Measurements from ENCODE around the gene SDF2L1. TPM values are rescaled to one million over a fixed set of nuclear protein-coding genes. Genes with fewer than 3 reads are reported as not detected.
"Not testable (repeated sequence)": the region's sequence is repeated elsewhere in the genome, so short reads cannot be mapped to it uniquely, and the experiment has no call there.

SDF2L1 gene
- total and polyA plus RNA-seq, 2 donors (not counting 3 experiments of a cell fraction or from before 2014, with no cell fraction given) = 66.7 to 79.5 TPM

DNA sequence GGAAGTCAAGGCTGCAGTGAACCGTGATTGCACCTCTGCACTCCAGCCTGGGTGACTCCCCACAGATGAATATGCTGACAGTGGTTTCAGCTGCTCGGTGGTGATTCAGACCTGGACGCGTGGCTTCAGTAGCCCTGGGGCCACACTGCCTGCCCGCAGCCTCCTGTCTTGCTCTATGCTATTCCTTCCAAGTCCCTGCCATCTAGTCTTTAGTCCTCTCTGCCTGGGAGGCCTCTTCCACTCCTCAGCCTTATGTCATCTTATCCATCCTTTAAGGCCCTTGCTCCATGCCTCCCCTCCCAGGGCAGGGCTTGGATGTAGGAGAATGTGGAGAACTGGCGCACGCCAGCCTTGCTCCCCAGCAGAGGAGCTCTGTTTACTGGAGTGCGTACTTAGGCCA lies 35.3 kb upstream of the SDF2L1 start:
- no peak for TF ChIP-seq MYC (IDR thresholded peaks at IDR 0.05; ENCODE audit: low read depth, low read length)
- dilution Hi-C loops (cut with MboI; ENCODE audit: extremely low pct_ligation_motif_present, low sequenced_read_pairs) (no loop called here), intact Hi-C loops (cut with micrococcal nuclease) (no loop called here)

DNA sequence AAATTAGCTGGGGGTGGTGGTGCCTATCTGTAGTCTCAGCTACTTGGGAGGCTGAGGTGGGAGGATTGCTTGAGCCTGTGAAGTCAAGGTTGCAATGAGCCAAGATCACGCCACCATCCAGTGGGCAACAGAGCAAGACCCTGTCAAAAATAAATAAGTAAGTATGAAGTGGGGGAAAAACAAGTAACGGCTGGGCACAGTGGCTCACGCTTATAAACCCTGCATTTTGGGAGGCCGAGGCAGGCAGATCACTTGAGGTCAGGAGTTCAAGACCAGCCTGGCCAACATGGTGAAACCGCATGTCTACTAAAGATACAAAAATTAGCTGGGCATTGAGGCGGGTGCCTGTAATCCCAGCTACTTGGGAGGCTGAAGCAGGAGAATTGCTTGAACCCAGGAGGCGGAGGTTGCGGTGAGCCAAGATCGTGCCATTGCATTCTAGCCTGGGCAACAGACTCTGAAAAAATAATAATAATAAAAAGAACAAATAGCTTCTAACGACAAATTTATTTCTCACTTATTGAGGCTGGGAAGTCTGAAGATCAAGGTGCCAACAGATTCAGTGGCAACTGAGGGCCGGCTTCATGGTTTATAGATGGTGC lies 32.4 kb upstream of the SDF2L1 start:
- dilution Hi-C loops (cut with MboI; ENCODE audit: extremely low pct_ligation_motif_present, low sequenced_read_pairs); H3K27ac ChIP-seq (ENCODE audit: insufficient read depth, low read depth, low read length); H3K9me3 ChIP-seq (replicated peaks; ENCODE audit: control insufficient read depth, insufficient read depth, low read length); H3K9ac ChIP-seq (replicated peaks; ENCODE audit: extremely low read depth, insufficient read depth, low read length); H3K4me3 ChIP-seq (replicated peaks in 1 of 3; ENCODE audit: insufficient read depth in 1 of 3, low read depth in 1 of 3, low read length in 3 of 3); FAIRE-seq; H3K9me1 ChIP-seq (replicated peaks; ENCODE audit: control insufficient read depth, extremely low read depth, insufficient read depth, low read length); H4K20me1 ChIP-seq (replicated peaks; ENCODE audit: control insufficient read depth, extremely low read depth, insufficient read depth, low read length); DNase-seq (ENCODE audit: low read depth, low spot score); BruUV-seq (replicated peaks); H2AFZ ChIP-seq (ENCODE audit: low read depth, low read length); H3K27me3 ChIP-seq (ENCODE audit: control insufficient read depth in 2 of 2, insufficient read depth in 2 of 2, low read length in 2 of 2); POLR2A ChIA-PET; H3K4me1 ChIP-seq (ENCODE audit: control insufficient read depth, extremely low read depth, insufficient read depth, low read length); intact Hi-C loops (cut with micrococcal nuclease); H3K4me2 ChIP-seq (ENCODE audit: insufficient read depth, low read length): not testable (repeated sequence)
- CTCF ChIA-PET = interaction anchor here (1.0 to 1.2 kb wide), 2 partner anchors 11 to 16 kb away, joined by 3 read pairs; no protein-coding TSS in a partner anchor
- Histone ChIP-seq H3K79me2 (ENCODE audit: control insufficient read depth, insufficient read depth, low read length) (peaks cover 88% of the 10 kb centered on the region), H3K36me3 (ENCODE audit: control insufficient read depth in 2 of 2, extremely low read depth in 1 of 2, insufficient read depth in 2 of 2, low read length in 2 of 2) (peaks cover 8 to 22% of the 10 kb centered on the region in 2 experiments)

More for the DNA sequence above, 35.3 kb upstream of the SDF2L1 start:
- Histone ChIP-seq H3K4me1 (ENCODE audit: control insufficient read depth, extremely low read depth, insufficient read depth, low read length) (no peaks in the 10 kb centered on the region), H2AFZ (ENCODE audit: low read depth, low read length) (no peak overlapping the region), H4K20me1 (replicated peaks; ENCODE audit: control insufficient read depth, extremely low read depth, insufficient read depth, low read length) (peaks cover 12% of the 10 kb centered on the region), H3K9me3 (replicated peaks; ENCODE audit: control insufficient read depth, insufficient read depth, low read length) (no peaks in the 10 kb centered on the region), H3K27ac (ENCODE audit: insufficient read depth, low read depth, low read length) (no peak overlapping the region), H3K36me3 (ENCODE audit: control insufficient read depth in 2 of 2, extremely low read depth in 1 of 2, insufficient read depth in 2 of 2, low read length in 2 of 2) (peaks cover 7 to 8% of the 10 kb centered on the region in 2 experiments), H3K79me2 (ENCODE audit: control insufficient read depth, insufficient read depth, low read length) (peaks cover 86% of the 10 kb centered on the region), H3K9me1 (replicated peaks; ENCODE audit: control insufficient read depth, extremely low read depth, insufficient read depth, low read length) (no peaks in the 10 kb centered on the region), H3K27me3 (ENCODE audit: control insufficient read depth in 2 of 2, insufficient read depth in 2 of 2, low read length in 2 of 2) (no peaks in the 10 kb centered on the region), H3K4me2 (ENCODE audit: insufficient read depth, low read length) (no peak overlapping the region), H3K9ac (replicated peaks; ENCODE audit: extremely low read depth, insufficient read depth, low read length) (no peak overlapping the region), H3K4me3 (replicated peaks in 1 of 3; ENCODE audit: insufficient read depth in 1 of 3, low read depth in 1 of 3, low read length in 3 of 3) (no peak overlapping the region)
- ChIA-PET CTCF (interaction anchor here (0.9 to 1.4 kb wide), 3 partner anchors 22 to 36 kb away, joined by 3 to 4 read pairs (median 3); no protein-coding TSS in a partner anchor), POLR2A (no interaction called here)
- FAIRE-seq (no peak), DNase-seq (ENCODE audit: low read depth, low spot score) (no peak)
- BruUV-seq (replicated peaks) = no TSS peak
